ENCODE results near the gene GDF7.

GDF7 gene

DNA sequence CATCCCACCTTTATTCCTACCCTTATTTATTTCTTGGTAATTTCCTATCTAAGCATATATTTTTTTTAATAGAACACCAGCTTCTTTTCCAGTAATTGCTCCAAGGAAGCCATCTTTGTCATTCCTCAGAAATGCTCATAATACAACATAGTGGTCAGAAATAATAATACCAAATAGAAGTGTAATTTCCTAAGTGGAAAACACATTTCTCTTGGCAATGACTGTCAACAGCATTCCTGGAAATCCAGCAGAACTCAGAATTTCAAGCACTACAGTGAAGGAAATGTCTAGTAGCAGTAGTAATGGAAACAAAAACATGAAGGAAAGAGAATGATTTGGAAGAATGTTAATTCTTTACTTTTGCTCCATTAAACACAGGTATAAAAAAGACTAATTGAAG, 56.6 kb downstream of the GDF7 start:
- no peak overlapping the region for H3K4me3 ChIP-seq (ENCODE audit: low read depth, low read length)
- no peak for TF ChIP-seq CTCF (IDR thresholded peaks at IDR 0.05; ENCODE audit: borderline replicate concordance, insufficient read depth, low read depth, low read length)

DNA sequence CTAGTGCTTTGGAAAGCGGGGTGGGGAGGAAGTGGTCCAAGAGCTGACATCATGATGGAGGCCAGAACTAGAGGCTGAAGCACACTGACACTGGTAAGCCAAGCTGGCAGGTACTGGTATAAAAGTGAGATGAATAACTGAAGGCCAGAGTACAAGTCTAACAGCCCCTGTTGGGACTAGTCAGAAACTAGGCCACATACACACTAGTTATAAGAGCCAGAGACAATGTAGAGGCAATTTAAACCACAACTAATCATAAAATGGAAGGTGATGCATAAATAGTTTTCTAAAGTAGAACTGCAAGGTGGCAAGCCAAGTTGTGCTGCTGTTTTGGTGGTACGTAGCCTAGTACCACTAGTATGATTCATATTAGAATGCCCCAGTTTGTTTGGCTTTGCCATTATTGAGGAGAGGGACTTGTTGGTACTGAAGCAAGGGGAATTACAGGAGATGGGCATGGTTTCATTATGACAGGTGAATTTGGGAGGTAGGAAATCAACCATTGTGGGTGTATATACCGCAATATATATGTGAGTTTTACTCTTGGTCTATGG, 57.6 kb downstream of the GDF7 start:
- H3K4me3 ChIP-seq (ENCODE audit: low read depth, low read length) = no peak overlapping the region
- TF ChIP-seq CTCF (IDR thresholded peaks at IDR 0.05; ENCODE audit: borderline replicate concordance, insufficient read depth, low read depth, low read length) = no peak

- no peak for TF ChIP-seq CTCF (IDR thresholded peaks at IDR 0.05; ENCODE audit: borderline replicate concordance, insufficient read depth, low read depth, low read length)
- no peak overlapping the region for H3K4me3 ChIP-seq (ENCODE audit: low read depth, low read length)
These were observed 58.8 kb downstream of the GDF7 start for GRCh38 chr2:20725782-20726181.

DNA sequence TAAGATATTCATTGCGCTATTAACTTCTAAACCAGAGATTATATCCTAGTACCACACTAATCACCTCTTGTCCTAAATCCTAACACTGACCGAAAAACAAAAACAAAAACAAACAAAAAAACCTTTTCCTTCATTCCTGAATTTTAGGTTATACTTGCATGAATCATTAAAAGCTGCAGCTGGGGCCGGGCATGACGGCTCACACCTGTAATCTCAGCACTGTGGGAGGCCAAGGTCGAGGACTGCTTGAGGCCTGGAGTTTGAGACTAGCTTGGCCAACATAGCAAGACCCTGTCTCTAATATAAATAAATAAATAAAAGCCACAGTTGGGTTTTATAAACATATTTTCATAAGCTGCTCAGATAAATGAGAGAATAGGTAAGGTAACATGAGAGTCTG, 60.0 kb downstream of the GDF7 start:
- no peak overlapping the region for H3K4me3 ChIP-seq (ENCODE audit: low read depth, low read length)
- no peak for TF ChIP-seq CTCF (IDR thresholded peaks at IDR 0.05; ENCODE audit: borderline replicate concordance, insufficient read depth, low read depth, low read length)

- H3K4me3 ChIP-seq (ENCODE audit: low read depth, low read length) = no peak overlapping the region
- no peak for TF ChIP-seq CTCF (IDR thresholded peaks at IDR 0.05; ENCODE audit: borderline replicate concordance, insufficient read depth, low read depth, low read length)
These were observed 61.3 kb downstream of the GDF7 start for GRCh38 chr2:20728114-20728758.
